ENCODE results near the gene SF3B4. TPM values are rescaled to one million over a fixed set of nuclear protein-coding genes. Genes with fewer than 3 reads are reported as not detected.

The SF3B4 gene
- polyA plus RNA-seq, 1 experiment = 37.8 TPM

GRCh38 chr1:149936170-149936991 lies 8.8 kb upstream of the SF3B4 start, which contains the start of gene MTMR11:
TSS of gene MTMR11 (minus strand) at chr1:149936879. CDS start at chr1:149936647, 232 bp downstream.
- H3K36me3 ChIP-seq (ENCODE audit: control insufficient read depth, insufficient read depth, low read length) = 0 out of 2 replicates have a peak, but pooled peaks cover 1% of the 10 kb centered on the region
- no peak for TF ChIP-seq CTCF (IDR thresholded peaks at IDR 0.05; ENCODE audit: insufficient read depth, low read depth, low read length)
- ChIA-PET CTCF (interaction anchor here (0.5 to 1.3 kb wide), 2 partner anchors 15 to 26 kb away, joined by 3 read pairs; no protein-coding TSS in a partner anchor), POLR2A (interaction anchor here (1.1 kb wide), 1 partner anchor 8 kb away, joined by 5 read pairs; no protein-coding TSS in a partner anchor)
- H3K4me3 ChIP-seq (ENCODE audit: low read depth, low read length) = peak within 1 kb of the TSS; percentile 56
- no peaks in the 10 kb centered on the region for H3K27me3 ChIP-seq (ENCODE audit: control insufficient read depth, insufficient read depth, low read length)
- no peak for DNase-seq (ENCODE audit: low read depth)

GRCh38 chr1:149934356-149934755 lies 6.8 kb upstream of the SF3B4 start:
- DNase-seq (ENCODE audit: low read depth) = no peak
- ChIA-PET POLR2A (no interaction called here), CTCF (no interaction called here)
- Histone ChIP-seq H3K27me3 (ENCODE audit: control insufficient read depth, insufficient read depth, low read length) (no peaks in the 10 kb centered on the region), H3K36me3 (ENCODE audit: control insufficient read depth, insufficient read depth, low read length) (0 out of 2 replicates have a peak, but pooled peaks cover 1% of the 10 kb centered on the region), H3K4me3 (ENCODE audit: low read depth, low read length) (no peak overlapping the region)
- TF ChIP-seq CTCF (IDR thresholded peaks at IDR 0.05; ENCODE audit: insufficient read depth, low read depth, low read length) = no peak

GRCh38 chr1:149933208-149933607 lies 5.6 kb upstream of the SF3B4 start:
- no peak overlapping the region for H3K4me3 ChIP-seq (ENCODE audit: low read depth, low read length)
- no peak for DNase-seq (ENCODE audit: low read depth)
- no peak for TF ChIP-seq CTCF (IDR thresholded peaks at IDR 0.05; ENCODE audit: insufficient read depth, low read depth, low read length)
- H3K36me3 ChIP-seq (ENCODE audit: control insufficient read depth, insufficient read depth, low read length) = peaks cover 3% of the 10 kb centered on the region; the same call in 1 of the 2 replicates
- H3K27me3 ChIP-seq (ENCODE audit: control insufficient read depth, insufficient read depth, low read length) = no peaks in the 10 kb centered on the region
- ChIA-PET CTCF (no interaction called here), POLR2A (no interaction called here)

GRCh38 chr1:149932474-149932873 lies 4.9 kb upstream of the SF3B4 start:
- Histone ChIP-seq H3K27me3 (ENCODE audit: control insufficient read depth, insufficient read depth, low read length) (no peaks in the 10 kb centered on the region), H3K4me3 (ENCODE audit: low read depth, low read length) (no peak overlapping the region), H3K36me3 (ENCODE audit: control insufficient read depth, insufficient read depth, low read length) (peaks cover 3% of the 10 kb centered on the region; the same call in 1 of the 2 replicates)
- TF ChIP-seq CTCF (IDR thresholded peaks at IDR 0.05; ENCODE audit: insufficient read depth, low read depth, low read length) = no peak
- POLR2A ChIA-PET = no interaction called here
- no peak for DNase-seq (ENCODE audit: low read depth)
- CTCF ChIA-PET = no interaction called here

GRCh38 chr1:149931212-149931790 lies 3.7 kb upstream of the SF3B4 start:
- POLR2A ChIA-PET = no interaction called here
- no peak for DNase-seq (ENCODE audit: low read depth)
- CTCF ChIA-PET = no interaction called here

More at GRCh38 chr1:149931212-149931790, 3.7 kb upstream of the SF3B4 start:
- Histone ChIP-seq H3K4me3 (ENCODE audit: low read depth, low read length) (no peak overlapping the region), H3K36me3 (ENCODE audit: control insufficient read depth, insufficient read depth, low read length) (peaks cover 5% of the 10 kb centered on the region; the same call in 1 of the 2 replicates), H3K27me3 (ENCODE audit: control insufficient read depth, insufficient read depth, low read length) (no peaks in the 10 kb centered on the region)
- TF ChIP-seq CTCF (IDR thresholded peaks at IDR 0.05; ENCODE audit: insufficient read depth, low read depth, low read length) = no peak

Data from BJ (cell line).